Effector memory CD4-positive, alpha-beta T cell (primary cell): ENCODE results near the gene OGDH.

ENCODE experiments used
- DNase-seq, 3 donors: peaks; one replicate each; pipeline ENCODE4 v3.0.0-alpha.2; 2020
- H3K27ac ChIP-seq: 2 replicates; pipeline ENCODE4 v1.7.0; 2013; ENCODE audit warnings: mild to moderate bottlenecking, low read length, moderate library complexity; ENCODE audit not compliant: insufficient read depth, poor library complexity, severe bottlenecking
- H3K27me3 ChIP-seq: replicated peaks from 2 replicates; pipeline ENCODE4 v1.7.0; 2013; ENCODE audit warnings: mild to moderate bottlenecking, low read length; ENCODE audit not compliant: insufficient read depth, control insufficient read depth, poor library complexity, severe bottlenecking
- H3K36me3 ChIP-seq: 2 replicates; pipeline ENCODE4 v1.7.0; 2013; ENCODE audit warnings: mild to moderate bottlenecking, low read length, moderate library complexity; ENCODE audit not compliant: control insufficient read depth, insufficient read depth
- H3K4me1 ChIP-seq: 2 replicates; pipeline ENCODE4 v1.7.0; 2013; ENCODE audit warnings: low read length, mild to moderate bottlenecking; ENCODE audit not compliant: control insufficient read depth, insufficient read depth, poor library complexity, severe bottlenecking
- H3K4me3 ChIP-seq: 2 replicates; pipeline ENCODE4 v1.7.0; 2013; ENCODE audit warnings: low read length, low read depth, mild to moderate bottlenecking; ENCODE audit not compliant: insufficient read depth, poor library complexity, severe bottlenecking
- H3K9me3 ChIP-seq: 2 replicates; pipeline ENCODE4 v1.7.0; 2013; ENCODE audit warnings: mild to moderate bottlenecking, low read length, moderate library complexity; ENCODE audit not compliant: control insufficient read depth

OGDH gene

GRCh38 chr7:44666566-44666965 is 60.1 kb downstream of the OGDH start:
- H3K36me3 ChIP-seq, result peaks cover 37% of the 10 kb centered on the region
- H3K27ac ChIP-seq, result no peak overlapping the region
- no peaks in the 10 kb centered on the region for H3K4me1 ChIP-seq
- no peaks in the 10 kb centered on the region for H3K27me3 ChIP-seq
- no peaks in the 10 kb centered on the region for H3K9me3 ChIP-seq
- DNase-seq, result no peak
- H3K4me3 ChIP-seq, result no peak overlapping the region

DNA sequence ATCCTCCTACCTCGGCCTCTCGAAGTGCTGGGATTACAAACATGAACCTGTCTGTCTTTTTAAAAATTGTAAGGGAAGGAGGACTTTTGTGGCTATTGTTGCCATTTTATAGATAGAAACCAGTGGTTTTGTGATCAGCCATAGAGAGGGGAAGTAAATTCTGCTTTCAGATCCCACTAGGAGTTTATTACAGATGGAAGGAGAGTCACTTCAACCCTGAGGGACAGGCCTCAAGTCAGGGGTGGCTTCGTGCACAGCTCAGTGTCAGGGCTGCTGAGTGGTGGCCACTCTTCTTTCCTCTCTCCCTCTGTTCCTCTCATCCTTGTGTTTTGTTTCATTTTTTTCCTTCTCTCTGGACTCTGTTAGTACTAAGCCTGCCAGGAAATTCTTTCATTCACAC is 60.8 kb downstream of the OGDH start:
- H3K36me3 ChIP-seq, result peaks cover 36% of the 10 kb centered on the region
- no peaks in the 10 kb centered on the region for H3K4me1 ChIP-seq
- no peaks in the 10 kb centered on the region for H3K27me3 ChIP-seq
- H3K27ac ChIP-seq, result no peak overlapping the region
- no peak for DNase-seq
- no peaks in the 10 kb centered on the region for H3K9me3 ChIP-seq
- no peak overlapping the region for H3K4me3 ChIP-seq

DNA sequence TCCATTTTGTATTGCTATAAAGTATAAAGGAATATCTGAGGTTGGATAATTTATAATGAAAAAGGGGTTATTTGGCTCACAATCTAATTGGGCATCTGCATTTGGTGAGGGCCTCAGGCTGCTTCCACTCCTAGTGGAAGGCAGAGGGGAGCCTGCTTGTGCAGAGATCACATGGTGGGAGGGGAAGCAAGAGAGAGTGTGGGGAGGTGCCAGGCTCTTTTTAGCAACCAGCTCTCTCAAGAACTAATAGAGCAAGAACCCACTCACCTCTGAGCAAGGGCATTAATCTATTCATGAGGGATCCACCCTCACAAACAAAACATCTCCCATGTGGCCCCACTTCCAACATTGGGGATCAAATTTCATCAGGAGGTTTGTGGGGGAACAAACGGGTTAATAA is 64.6 kb downstream of the OGDH start:
- Histone ChIP-seq H3K4me1 (no peaks in the 10 kb centered on the region), H3K36me3 (peaks cover 59% of the 10 kb centered on the region), H3K9me3 (no peaks in the 10 kb centered on the region), H3K27me3 (no peaks in the 10 kb centered on the region), H3K27ac (no peak overlapping the region), H3K4me3 (no peak overlapping the region)
- DNase-seq, result no peak

DNA sequence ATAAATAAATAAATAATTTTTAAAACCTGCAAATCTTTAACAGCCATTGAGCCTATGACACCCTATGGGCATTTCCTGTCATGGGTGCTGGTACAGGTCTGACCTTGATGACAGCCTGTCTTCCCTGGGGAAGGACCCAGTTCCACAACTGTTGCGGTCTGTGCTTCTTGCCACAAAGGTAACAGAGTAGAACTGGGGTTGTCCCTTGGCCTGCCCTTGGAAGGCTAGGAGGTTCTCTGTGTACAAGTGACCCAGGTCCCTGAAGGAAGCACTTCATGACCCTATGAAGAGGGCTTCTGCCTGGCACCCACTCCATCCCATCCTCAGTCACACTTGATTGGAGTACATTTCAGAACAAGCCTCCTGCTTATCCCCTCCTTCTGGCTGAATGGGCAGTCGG is 66.9 kb downstream of the OGDH start:
- Histone ChIP-seq H3K27ac (peak overlapping the region; percentile 7), H3K9me3 (no peaks in the 10 kb centered on the region), H3K36me3 (peaks cover 53% of the 10 kb centered on the region), H3K4me1 (no peaks in the 10 kb centered on the region), H3K27me3 (no peaks in the 10 kb centered on the region), H3K4me3 (no peak overlapping the region)
- DNase-seq, result no peak

- no peak for DNase-seq
- peak overlapping the region; percentile 7 for H3K27ac ChIP-seq
- no peaks in the 10 kb centered on the region for H3K4me1 ChIP-seq
- H3K27me3 ChIP-seq, result no peaks in the 10 kb centered on the region
- no peak overlapping the region for H3K4me3 ChIP-seq
- H3K36me3 ChIP-seq, result peaks cover 56% of the 10 kb centered on the region
- no peaks in the 10 kb centered on the region for H3K9me3 ChIP-seq
Observed at GRCh38 chr7:44673771-44674170, 67.3 kb downstream of the OGDH start.

DNA sequence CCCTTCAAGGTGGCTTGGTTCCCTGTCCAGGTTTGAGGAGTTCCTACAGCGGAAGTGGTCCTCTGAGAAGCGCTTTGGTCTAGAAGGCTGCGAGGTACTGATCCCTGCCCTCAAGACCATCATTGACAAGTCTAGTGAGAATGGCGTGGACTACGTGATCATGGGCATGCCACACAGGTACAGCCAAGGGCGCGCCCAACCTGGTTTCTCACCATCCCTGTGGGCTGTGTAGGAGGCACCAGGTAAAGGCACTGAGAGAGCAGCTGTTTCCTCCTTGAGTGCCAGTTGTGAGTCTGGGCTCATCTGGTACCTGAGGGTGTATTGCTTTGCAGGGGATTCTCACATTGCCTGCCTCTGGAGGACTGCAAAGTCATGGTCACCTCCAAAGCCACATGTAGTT is 68.0 kb downstream of the OGDH start:
- no peaks in the 10 kb centered on the region for H3K4me1 ChIP-seq
- no peaks in the 10 kb centered on the region for H3K27me3 ChIP-seq
- no peaks in the 10 kb centered on the region for H3K9me3 ChIP-seq
- peaks cover 62% of the 10 kb centered on the region for H3K36me3 ChIP-seq
- H3K4me3 ChIP-seq, result no peak overlapping the region
- DNase-seq, result no peak
- no peak overlapping the region for H3K27ac ChIP-seq

DNA sequence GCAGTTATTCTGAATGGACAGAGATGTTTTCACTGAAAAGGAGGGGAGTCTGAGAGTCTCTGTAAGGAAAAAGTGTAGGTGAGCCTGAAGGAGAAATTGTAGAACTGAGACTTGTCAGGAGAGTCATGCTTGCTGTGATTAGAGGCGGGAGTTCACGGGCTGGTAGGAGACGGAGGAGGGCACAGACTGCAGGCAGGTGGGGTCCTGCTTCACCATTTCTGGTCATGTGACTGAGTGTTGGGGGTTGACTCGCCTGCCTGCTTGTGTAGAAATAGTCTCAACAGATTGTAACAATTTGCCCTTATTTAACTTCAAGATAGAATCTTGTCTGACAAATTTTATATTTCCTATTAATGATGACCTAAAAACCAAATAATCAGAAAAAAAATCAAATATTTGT is 70.3 kb downstream of the OGDH start:
- no peaks in the 10 kb centered on the region for H3K9me3 ChIP-seq
- no peaks in the 10 kb centered on the region for H3K4me1 ChIP-seq
- H3K4me3 ChIP-seq, result no peak overlapping the region
- no peak for DNase-seq
- no peaks in the 10 kb centered on the region for H3K27me3 ChIP-seq
- no peak overlapping the region for H3K27ac ChIP-seq
- peaks cover 65% of the 10 kb centered on the region for H3K36me3 ChIP-seq

DNA sequence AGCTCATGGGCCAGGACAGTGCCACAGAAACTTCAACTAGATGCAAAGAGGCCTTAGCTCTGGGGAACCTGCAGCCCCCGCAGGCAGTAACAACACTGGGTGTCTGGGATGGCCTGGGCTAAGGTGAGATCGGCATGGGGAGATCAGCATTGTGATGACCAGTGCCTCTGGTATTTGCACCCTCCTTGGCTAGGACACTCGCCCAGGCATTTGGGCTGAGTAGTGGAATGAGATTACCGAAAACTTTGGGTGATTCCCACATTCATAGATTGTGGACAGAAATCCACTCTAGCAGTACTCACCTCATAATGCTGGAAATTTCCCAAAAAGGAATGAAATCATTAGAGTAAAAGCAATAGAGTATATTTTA is 71.7 kb downstream of the OGDH start:
- Histone ChIP-seq H3K4me3 (no peak overlapping the region), H3K27ac (no peak overlapping the region), H3K9me3 (no peaks in the 10 kb centered on the region), H3K4me1 (no peaks in the 10 kb centered on the region), H3K27me3 (no peaks in the 10 kb centered on the region), H3K36me3 (peaks cover 66% of the 10 kb centered on the region)
- DNase-seq, result no peak

DNA sequence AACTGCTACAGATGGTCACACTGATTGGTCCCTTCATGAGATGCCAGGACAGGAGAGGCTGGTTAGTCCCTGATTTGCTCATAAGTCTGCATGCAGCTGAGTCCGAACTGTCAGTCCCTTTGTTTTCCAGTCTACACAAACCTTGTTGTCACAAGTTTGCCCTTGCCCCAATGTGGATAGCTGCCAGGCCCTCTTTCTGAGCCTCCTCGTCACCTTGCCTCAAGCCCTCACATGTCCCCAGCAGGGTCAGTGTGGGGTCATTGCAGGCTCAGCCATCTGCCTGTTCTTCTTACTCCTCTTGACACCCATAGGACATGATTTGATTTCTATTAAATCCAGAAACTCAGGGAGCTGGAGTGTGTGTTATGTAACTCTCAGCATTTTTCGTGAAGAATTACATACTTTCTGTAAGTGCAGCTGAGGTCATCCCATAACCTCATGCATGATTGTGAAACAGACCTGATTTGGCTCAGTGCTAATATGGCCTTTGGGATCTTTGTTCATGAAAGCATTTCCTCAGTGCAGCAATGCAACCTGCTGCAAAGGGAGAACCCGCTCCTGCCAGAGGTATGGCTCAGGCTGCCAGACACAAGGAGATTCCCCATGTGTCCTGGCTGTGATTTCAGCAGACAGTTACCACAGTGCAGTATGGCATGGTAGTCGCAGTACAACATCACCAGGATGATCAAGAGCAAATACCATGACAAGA is 72.2 kb downstream of the OGDH start:
- no peaks in the 10 kb centered on the region for H3K27me3 ChIP-seq
- no peak for DNase-seq
- H3K9me3 ChIP-seq, result no peaks in the 10 kb centered on the region
- no peak overlapping the region for H3K27ac ChIP-seq
- no peaks in the 10 kb centered on the region for H3K4me1 ChIP-seq
- H3K4me3 ChIP-seq, result no peak overlapping the region
- peaks cover 62% of the 10 kb centered on the region for H3K36me3 ChIP-seq

DNA sequence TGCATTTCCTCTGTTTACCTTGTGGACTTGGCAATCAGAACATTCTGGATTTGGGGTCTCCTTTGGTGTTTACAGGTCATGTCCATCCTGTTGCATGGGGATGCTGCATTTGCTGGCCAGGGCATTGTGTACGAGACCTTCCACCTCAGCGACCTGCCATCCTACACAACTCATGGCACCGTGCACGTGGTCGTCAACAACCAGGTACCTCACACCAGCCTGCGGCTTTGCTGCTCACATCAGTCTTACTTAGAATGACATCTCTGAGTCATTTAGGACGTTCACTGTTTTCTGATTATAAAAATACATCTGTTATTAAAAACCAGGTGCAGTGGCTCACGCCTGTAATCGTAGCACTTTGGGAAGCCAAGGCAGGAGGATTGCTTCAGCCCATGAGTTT is 75.2 kb downstream of the OGDH start:
- Histone ChIP-seq H3K27me3 (no peaks in the 10 kb centered on the region), H3K9me3 (no peaks in the 10 kb centered on the region), H3K4me3 (no peak overlapping the region), H3K36me3 (peaks cover 35% of the 10 kb centered on the region), H3K27ac (no peak overlapping the region), H3K4me1 (no peaks in the 10 kb centered on the region)
- DNase-seq, result no peak
